Neuronal stem cell (in vitro differentiated cells): ENCODE results near the gene MTA3.

ENCODE experiments used
- DNase-seq: peaks from one replicate; pipeline ENCODE4 v3.0.0-alpha.2; 2013; ENCODE audit warnings: low spot score
- H2AFZ ChIP-seq: one replicate; pipeline ENCODE4 v1.6.1; 2013; ENCODE audit warnings: mild to moderate bottlenecking, low read length, inconsistent platforms
- H2AK5ac ChIP-seq: 2 replicates; pipeline ENCODE4 v1.6.1; 2013; ENCODE audit warnings: low read depth, mild to moderate bottlenecking, inconsistent platforms, low read length, moderate library complexity, mixed read lengths
- H2BK120ac ChIP-seq: 2 replicates; pipeline ENCODE4 v1.6.1; 2013; ENCODE audit warnings: low read depth, mild to moderate bottlenecking, inconsistent platforms, low read length, moderate library complexity, mixed read lengths
- H2BK12ac ChIP-seq: one replicate; pipeline ENCODE4 v1.6.1; 2013; ENCODE audit warnings: low read length, inconsistent platforms
- H2BK15ac ChIP-seq: 2 replicates; pipeline ENCODE4 v1.6.1; 2013; ENCODE audit warnings: mild to moderate bottlenecking, low read length, inconsistent platforms, mixed read lengths
- H2BK5ac ChIP-seq: one replicate; pipeline ENCODE4 v1.6.1; 2013; ENCODE audit warnings: inconsistent platforms, mild to moderate bottlenecking, low read length, moderate library complexity
- H3K14ac ChIP-seq: one replicate; pipeline ENCODE4 v1.6.1; 2013; ENCODE audit warnings: low read length, inconsistent platforms
- H3K18ac ChIP-seq: 2 replicates; pipeline ENCODE4 v1.6.1; 2013; ENCODE audit warnings: low read length, inconsistent platforms
- H3K23ac ChIP-seq: 2 replicates; pipeline ENCODE4 v1.6.1; 2013; ENCODE audit warnings: low read depth, mild to moderate bottlenecking, mixed read lengths, low read length, inconsistent platforms; ENCODE audit not compliant: poor library complexity
- H3K27ac ChIP-seq: replicated peaks from 3 replicates; pipeline ENCODE4 v1.5.1; 2013; ENCODE audit warnings: low read length, inconsistent platforms
- H3K27me3 ChIP-seq, 3 experiments: 2 replicates each; pipeline ENCODE4 v1.6.1; 2013; ENCODE audit warnings: low read length in 3 of 3, mild to moderate bottlenecking in 2 of 3, inconsistent platforms in 1 of 3, low read depth in 1 of 3, mixed read lengths in 1 of 3, moderate library complexity in 1 of 3; ENCODE audit not compliant: control insufficient read depth in 3 of 3, insufficient read depth in 3 of 3
- H3K36me3 ChIP-seq, 2 donors: replicated peaks in 1 of 2; 2 replicates each; pipeline ENCODE4 v1.6.1; 2013; ENCODE audit warnings: low read length in 2 of 2; ENCODE audit not compliant: control insufficient read depth in 2 of 2, insufficient read depth in 2 of 2
- H3K4ac ChIP-seq: 2 replicates; pipeline ENCODE4 v1.6.1; 2013; ENCODE audit warnings: inconsistent platforms, mild to moderate bottlenecking, low read length, moderate library complexity
- H3K4me1 ChIP-seq, 2 donors: 1 replicate in 1 of 2; 2 replicates in 1 of 2; pipeline ENCODE4 v1.6.1; 2013; ENCODE audit warnings: low read length in 2 of 2, low read depth in 1 of 2; ENCODE audit not compliant: control insufficient read depth in 2 of 2, insufficient read depth in 1 of 2
- H3K4me2 ChIP-seq: one replicate; pipeline ENCODE4 v1.6.1; 2013; ENCODE audit warnings: mild to moderate bottlenecking, low read length, inconsistent platforms; ENCODE audit not compliant: insufficient read depth, poor library complexity, severe bottlenecking
- H3K4me3 ChIP-seq, 2 donors: 2 replicates each; pipeline ENCODE4 v1.5.1; 2013; ENCODE audit warnings: low read length in 2 of 2, mild to moderate bottlenecking in 2 of 2, inconsistent platforms in 1 of 2, moderate library complexity in 1 of 2
- H3K79me1 ChIP-seq: one replicate; pipeline ENCODE4 v1.6.1; 2013; ENCODE audit warnings: low read depth, mild to moderate bottlenecking, inconsistent platforms, low read length, moderate library complexity
- H3K9ac ChIP-seq: one replicate; pipeline ENCODE4 v1.6.1; 2013; ENCODE audit warnings: mild to moderate bottlenecking, low read depth, low read length, inconsistent platforms; ENCODE audit not compliant: poor library complexity
- H3K9me3 ChIP-seq, 2 donors: replicated peaks in 1 of 2; 2 replicates each; pipeline versions ENCODE3 to v1.6.1; 2013; ENCODE audit warnings: low read length in 2 of 2, mild to moderate bottlenecking in 2 of 2, inconsistent platforms in 1 of 2, low read depth in 1 of 2, mixed read lengths in 1 of 2, moderate library complexity in 1 of 2; ENCODE audit not compliant: control insufficient read depth in 2 of 2, insufficient read depth in 1 of 2
- H4K8ac ChIP-seq: one replicate; pipeline ENCODE4 v1.6.1; 2013; ENCODE audit warnings: low read depth, mild to moderate bottlenecking, inconsistent platforms, low read length, moderate library complexity
- H4K91ac ChIP-seq: one replicate; pipeline ENCODE4 v1.6.1; 2013; ENCODE audit warnings: low read length, low read depth, mild to moderate bottlenecking, inconsistent platforms; ENCODE audit not compliant: poor library complexity
- WGBS, 2 donors: extraction: QIAGEN DNeasy Blood & Tissue Kit; methylation state at CpG; one replicate each; pipeline ENCODE4 v1.1.7; 2013; ENCODE audit warnings: missing lambda C conversion rate in 2 of 2, mixed read lengths in 1 of 2; ENCODE audit not compliant: insufficient read length in 2 of 2, insufficient replicate concordance in 1 of 2; ENCODE audit errors: extremely low coverage in 2 of 2; 5-methylcytosine and 5-hydroxymethylcytosine counted together

Gene MTA3

DNA sequence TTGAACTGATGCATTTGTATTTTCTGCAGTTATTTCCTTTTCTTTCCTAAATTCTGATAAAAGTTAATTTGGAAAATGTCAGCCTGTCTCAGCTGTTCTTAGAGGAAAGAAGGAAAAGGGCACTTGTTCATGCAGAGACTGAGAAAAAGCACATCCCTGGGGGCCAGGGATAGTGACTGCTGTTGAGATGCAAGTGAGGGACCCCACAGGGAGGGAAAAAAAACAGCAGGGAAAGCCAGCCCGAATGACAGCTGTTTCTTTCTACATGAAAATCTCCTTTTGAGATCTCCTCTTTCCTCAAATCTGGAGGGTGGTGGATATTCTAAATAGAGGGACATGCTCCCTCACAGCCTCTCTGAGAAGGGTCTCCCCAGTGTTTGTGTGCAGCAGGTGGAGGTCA lies 14.0 kb upstream of the MTA3 start:
- H3K36me3 ChIP-seq: no peaks in the 10 kb centered on the region
- no CpG with 5 or more reads among the region's 1 CpG for WGBS, 2 donors
- H3K27ac ChIP-seq: no peak overlapping the region
- H3K14ac ChIP-seq: no peak overlapping the region
- no peak overlapping the region for H2BK5ac ChIP-seq
- no peak overlapping the region for H3K4ac ChIP-seq
- no peak for DNase-seq
- H2BK15ac ChIP-seq: no peak overlapping the region
- H3K4me2 ChIP-seq: no peak overlapping the region
- H3K4me1 ChIP-seq: peaks cover 0 to 1% of the 10 kb centered on the region in 2 donors
- no peak overlapping the region for H2BK120ac ChIP-seq
- no peaks in the 10 kb centered on the region for H3K79me1 ChIP-seq
- H3K23ac ChIP-seq: no peak overlapping the region
- no peak overlapping the region for H2AK5ac ChIP-seq
- no peak overlapping the region for H3K4me3 ChIP-seq
- H4K91ac ChIP-seq: no peak overlapping the region
- no peak overlapping the region for H3K9ac ChIP-seq
- no peak overlapping the region for H4K8ac ChIP-seq
- H2AFZ ChIP-seq: no peak overlapping the region
- H3K18ac ChIP-seq: no peak overlapping the region
- H3K9me3 ChIP-seq: peaks cover 0 to 1% of the 10 kb centered on the region in 2 donors
- no peak overlapping the region for H2BK12ac ChIP-seq
- H3K27me3 ChIP-seq: peaks cover 0 to 2% (median 0%) of the 10 kb centered on the region in 3 experiments

DNA sequence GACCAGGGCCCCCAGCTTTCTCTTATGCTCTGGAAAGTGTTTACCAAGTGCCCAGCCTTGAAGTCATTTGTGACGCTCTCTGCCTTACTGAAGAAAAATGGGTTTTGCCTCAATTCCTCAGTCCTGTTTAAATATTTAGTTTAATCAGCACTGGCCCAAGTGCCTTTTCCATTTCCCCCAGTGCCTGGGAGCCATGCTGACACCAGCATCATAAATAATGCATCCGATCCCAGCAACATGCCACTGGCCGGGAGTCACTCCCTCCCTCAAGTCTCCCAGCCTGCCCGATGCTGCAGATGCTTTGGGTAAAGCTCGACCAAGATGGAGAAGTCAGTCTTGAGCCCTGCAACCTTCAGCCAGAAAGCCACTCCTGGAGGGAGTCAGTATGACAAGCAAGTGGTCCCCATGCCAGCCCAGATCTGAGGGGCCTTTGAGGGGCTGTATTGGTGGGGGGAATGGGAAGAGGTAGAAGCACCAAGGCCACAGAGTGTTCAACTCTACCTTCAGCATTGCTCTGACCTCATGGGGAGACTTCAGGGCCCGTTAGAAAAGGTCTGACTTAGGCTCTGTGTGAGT lies 12.0 kb upstream of the MTA3 start:
- H3K4me1 ChIP-seq: peaks cover 0 to 1% of the 10 kb centered on the region in 2 donors
- H3K4me2 ChIP-seq: no peak overlapping the region
- WGBS, 2 donors: no CpG with 5 or more reads among the region's 6 CpGs
- no peak overlapping the region for H2AK5ac ChIP-seq
- no peak overlapping the region for H3K4ac ChIP-seq
- H4K91ac ChIP-seq: no peak overlapping the region
- no peaks in the 10 kb centered on the region for H3K27me3 ChIP-seq
- H3K79me1 ChIP-seq: no peaks in the 10 kb centered on the region
- no peak overlapping the region for H3K4me3 ChIP-seq
- no peak overlapping the region for H3K27ac ChIP-seq
- no peak overlapping the region for H4K8ac ChIP-seq
- H3K23ac ChIP-seq: no peak overlapping the region
- peak overlapping the region; percentile 65 for H2AFZ ChIP-seq
- H3K36me3 ChIP-seq: no peaks in the 10 kb centered on the region
- no peak overlapping the region for H3K18ac ChIP-seq
- H2BK120ac ChIP-seq: no peak overlapping the region
- H2BK5ac ChIP-seq: no peak overlapping the region
- no peak overlapping the region for H3K14ac ChIP-seq
- no peak overlapping the region for H2BK15ac ChIP-seq
- DNase-seq: no peak
- H3K9me3 ChIP-seq: no peaks in the 10 kb centered on the region
- H2BK12ac ChIP-seq: no peak overlapping the region
- H3K9ac ChIP-seq: no peak overlapping the region

- H3K36me3 ChIP-seq: no peaks in the 10 kb centered on the region
- no peaks in the 10 kb centered on the region for H3K9me3 ChIP-seq
- no peak overlapping the region for H4K8ac ChIP-seq
- no peak overlapping the region for H3K4ac ChIP-seq
- H3K14ac ChIP-seq: no peak overlapping the region
- H3K9ac ChIP-seq: no peak overlapping the region
- no peak overlapping the region for H3K27ac ChIP-seq
- H3K18ac ChIP-seq: no peak overlapping the region
- no peaks in the 10 kb centered on the region for H3K79me1 ChIP-seq
- DNase-seq: no peak
- peaks cover 0 to 4% (median 0%) of the 10 kb centered on the region in 3 experiments for H3K27me3 ChIP-seq
- H2BK15ac ChIP-seq: no peak overlapping the region
- H2BK5ac ChIP-seq: no peak overlapping the region
- H2AK5ac ChIP-seq: no peak overlapping the region
- no peak overlapping the region for H3K23ac ChIP-seq
- no peak overlapping the region for H2BK12ac ChIP-seq
- WGBS, 2 donors: no CpG with 5 or more reads among the region's 5 CpGs
- H3K4me2 ChIP-seq: no peak overlapping the region
- peaks cover 0 to 1% of the 10 kb centered on the region in 2 donors for H3K4me1 ChIP-seq
- H4K91ac ChIP-seq: no peak overlapping the region
- no peak overlapping the region for H3K4me3 ChIP-seq
- H2AFZ ChIP-seq: no peak overlapping the region
- H2BK120ac ChIP-seq: no peak overlapping the region
Measured at GRCh38 chr2:42557306-42557705, 11.1 kb upstream of the MTA3 start.

GRCh38 chr2:42558827-42559226 lies 9.6 kb upstream of the MTA3 start:
- DNase-seq: no peak
- no CpG with 5 or more reads among the region's 3 CpGs for WGBS, 2 donors

More at GRCh38 chr2:42558827-42559226, 9.6 kb upstream of the MTA3 start:
- Histone ChIP-seq H2BK15ac (no peak overlapping the region), H2AK5ac (no peak overlapping the region), H3K4me1 (peaks cover 0 to 1% of the 10 kb centered on the region in 2 donors), H3K4me2 (no peak overlapping the region), H3K27ac (no peak overlapping the region), H3K4ac (no peak overlapping the region), H3K79me1 (no peaks in the 10 kb centered on the region), H3K9me3 (no peaks in the 10 kb centered on the region), H3K4me3 (no peak overlapping the region), H3K18ac (no peak overlapping the region), H4K91ac (no peak overlapping the region), H3K9ac (no peak overlapping the region), H2BK120ac (no peak overlapping the region), H3K23ac (no peak overlapping the region), H4K8ac (no peak overlapping the region), H2BK5ac (no peak overlapping the region), H2AFZ (no peak overlapping the region), H3K36me3 (no peaks in the 10 kb centered on the region), H3K14ac (no peak overlapping the region), H2BK12ac (no peak overlapping the region), H3K27me3 (peaks cover 0 to 10% (median 0%) of the 10 kb centered on the region in 3 experiments)
